ENCODE data around the gene GTF3C5.

DNA sequence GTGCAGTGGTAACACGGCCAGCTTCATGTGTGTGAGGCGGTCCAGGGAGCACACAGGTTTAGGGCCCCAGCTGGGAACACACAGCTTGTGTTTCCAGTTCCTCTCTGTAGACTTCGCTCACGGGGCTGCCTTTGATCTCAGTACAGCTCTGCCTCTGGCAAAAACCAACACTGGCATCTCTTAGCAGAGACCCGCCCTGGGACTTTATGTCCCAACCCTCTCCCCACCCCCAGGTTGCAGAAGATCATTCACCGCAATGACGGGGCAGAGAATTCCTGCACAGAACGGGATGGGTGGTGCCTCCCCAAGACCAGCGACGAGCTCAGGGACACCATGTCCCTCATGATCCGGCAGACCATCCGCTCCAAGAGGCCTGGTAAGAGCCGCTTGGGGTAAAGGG is 25.7 kb downstream of the GTF3C5 start:
- TF ChIP-seq POLR2AphosphoS5 (IDR thresholded peaks at IDR 0.05) = no peak
- no peak for TF ChIP-seq CTCF (IDR thresholded peaks at IDR 0.05; ENCODE audit: poor library complexity, severe bottlenecking)
- no peak for TF ChIP-seq EP300 (conservative IDR thresholded peaks at IDR 0.05; ENCODE audit: poor library complexity, severe bottlenecking)
- no peak for TF ChIP-seq TAF1 (IDR thresholded peaks at IDR 0.05; ENCODE audit: low read depth)
- TF ChIP-seq EZH2 (IDR thresholded peaks at IDR 0.05; ENCODE audit: borderline replicate concordance, insufficient read depth, low read length, poor library complexity, severe bottlenecking) = no peak

Measured in neural cell (in vitro differentiated cells).